ENCODE results near the gene SORL1-AS1.
A peak's percentile ranks its signal among the peaks of the same experiment; 100 is the strongest.
"Not testable (repeated sequence)": the region's sequence is repeated elsewhere in the genome, so short reads cannot be mapped to it uniquely, and the experiment has no call there.

SORL1-AS1 gene

GRCh38 chr11:121426476-121427399, 26.0 kb downstream of the SORL1-AS1 start:
- no peak for DNase-seq (ENCODE audit: low spot score)

- no peak for DNase-seq (ENCODE audit: low spot score)
These were observed 26.9 kb downstream of the SORL1-AS1 start for GRCh38 chr11:121425828-121426227.

GRCh38 chr11:121422675-121423074, 30.1 kb downstream of the SORL1-AS1 start:
- no peak for DNase-seq (ENCODE audit: low spot score)

- DNase-seq (ENCODE audit: low spot score) = peak; percentile 49
These were observed 31.4 kb downstream of the SORL1-AS1 start for GRCh38 chr11:121421149-121421901.

GRCh38 chr11:121420398-121420797, 32.4 kb downstream of the SORL1-AS1 start:
- no peak for DNase-seq (ENCODE audit: low spot score)

GRCh38 chr11:121419836-121420235, 32.9 kb downstream of the SORL1-AS1 start:
- DNase-seq (ENCODE audit: low spot score) = no peak

- DNase-seq (ENCODE audit: low spot score) = no peak
These were observed 34.1 kb downstream of the SORL1-AS1 start for GRCh38 chr11:121418625-121419114.

GRCh38 chr11:121417607-121418006, 35.2 kb downstream of the SORL1-AS1 start:
- DNase-seq (ENCODE audit: low spot score) = no peak

GRCh38 chr11:121417055-121417551, 35.7 kb downstream of the SORL1-AS1 start:
- no peak for DNase-seq (ENCODE audit: low spot score)

- no peak for DNase-seq (ENCODE audit: low spot score)
These were observed 36.9 kb downstream of the SORL1-AS1 start for GRCh38 chr11:121415856-121416255.

GRCh38 chr11:121414141-121414913, 38.4 kb downstream of the SORL1-AS1 start:
- no peak for DNase-seq (ENCODE audit: low spot score)

- no peak for DNase-seq (ENCODE audit: low spot score)
These were observed 39.9 kb downstream of the SORL1-AS1 start for GRCh38 chr11:121412711-121413415.

- no peak for DNase-seq (ENCODE audit: low spot score)
These were observed 40.7 kb downstream of the SORL1-AS1 start for GRCh38 chr11:121412000-121412587.

GRCh38 chr11:121411330-121411729, 41.4 kb downstream of the SORL1-AS1 start:
- DNase-seq (ENCODE audit: low spot score) = not testable (repeated sequence)

- not testable (repeated sequence) for DNase-seq (ENCODE audit: low spot score)
These were observed 42.7 kb downstream of the SORL1-AS1 start for GRCh38 chr11:121410041-121410440.

GRCh38 chr11:121408830-121409229, 43.9 kb downstream of the SORL1-AS1 start:
- no peak for DNase-seq (ENCODE audit: low spot score)

GRCh38 chr11:121406291-121406690, 46.5 kb downstream of the SORL1-AS1 start:
- no peak for DNase-seq (ENCODE audit: low spot score)

GRCh38 chr11:121405646-121406045, 47.1 kb downstream of the SORL1-AS1 start:
- no peak for DNase-seq (ENCODE audit: low spot score)

- DNase-seq (ENCODE audit: low spot score) = no peak
These were observed 58.0 kb downstream of the SORL1-AS1 start for GRCh38 chr11:121394785-121395184.

- no peak for DNase-seq (ENCODE audit: low spot score)
These were observed 58.9 kb downstream of the SORL1-AS1 start for GRCh38 chr11:121393855-121394254.

- no peak for DNase-seq (ENCODE audit: low spot score)
These were observed 60.9 kb downstream of the SORL1-AS1 start for GRCh38 chr11:121391914-121392313.
